ENCODE results near the gene WWTR1.

DNA sequence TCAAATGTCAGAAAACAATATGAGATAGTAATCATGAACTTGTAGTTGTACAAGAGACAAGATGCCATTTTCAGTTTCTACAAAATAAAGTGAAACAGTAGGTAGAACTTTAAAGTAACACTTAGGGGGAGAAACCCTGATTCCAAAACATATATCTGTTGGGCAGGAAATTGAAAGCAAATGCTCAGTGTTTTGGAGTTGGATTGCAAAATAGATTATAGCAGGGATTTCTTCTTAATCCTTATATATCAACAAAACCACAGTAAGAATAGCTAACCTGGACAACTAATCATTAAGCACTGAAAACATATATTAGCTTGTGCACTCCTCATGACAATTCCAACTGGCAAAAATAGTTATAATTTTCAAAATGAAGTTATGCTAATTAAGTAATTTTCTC lies 47.6 kb upstream of the WWTR1 start:
- TF ChIP-seq POLR2A (IDR thresholded peaks at IDR 0.05; ENCODE audit: low read depth, low read length) (no peak), JUN (IDR thresholded peaks at IDR 0.05; ENCODE audit: borderline replicate concordance, insufficient read depth, insufficient read length, low read depth) (no peak)
- TF ChIP-seq, protein P1, sequence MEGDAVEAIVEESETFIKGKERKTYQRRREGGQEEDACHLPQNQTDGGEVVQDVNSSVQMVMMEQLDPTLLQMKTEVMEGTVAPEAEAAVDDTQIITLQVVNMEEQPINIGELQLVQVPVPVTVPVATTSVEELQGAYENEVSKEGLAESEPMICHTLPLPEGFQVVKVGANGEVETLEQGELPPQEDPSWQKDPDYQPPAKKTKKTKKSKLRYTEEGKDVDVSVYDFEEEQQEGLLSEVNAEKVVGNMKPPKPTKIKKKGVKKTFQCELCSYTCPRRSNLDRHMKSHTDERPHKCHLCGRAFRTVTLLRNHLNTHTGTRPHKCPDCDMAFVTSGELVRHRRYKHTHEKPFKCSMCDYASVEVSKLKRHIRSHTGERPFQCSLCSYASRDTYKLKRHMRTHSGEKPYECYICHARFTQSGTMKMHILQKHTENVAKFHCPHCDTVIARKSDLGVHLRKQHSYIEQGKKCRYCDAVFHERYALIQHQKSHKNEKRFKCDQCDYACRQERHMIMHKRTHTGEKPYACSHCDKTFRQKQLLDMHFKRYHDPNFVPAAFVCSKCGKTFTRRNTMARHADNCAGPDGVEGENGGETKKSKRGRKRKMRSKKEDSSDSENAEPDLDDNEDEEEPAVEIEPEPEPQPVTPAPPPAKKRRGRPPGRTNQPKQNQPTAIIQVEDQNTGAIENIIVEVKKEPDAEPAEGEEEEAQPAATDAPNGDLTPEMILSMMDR (IDR thresholded peaks at IDR 0.05; ENCODE audit: extremely low read depth in 1 of 2, insufficient read depth in 1 of 2, low read depth in 1 of 2, low read length in 2 of 2) = no peak
